H1 (cell line): ENCODE results near the gene ORAI3. TPM values are rescaled to one million over a fixed set of nuclear protein-coding genes. Genes with fewer than 3 reads are reported as not detected.

Experiments used
- BACH1 ChIP-seq: IDR thresholded peaks from 2 replicates; pipeline ENCODE4 v1.6.1; 2012; ENCODE audit warnings: low read length, improper control_type of control experiment
- BRCA1 ChIP-seq: IDR thresholded peaks from 2 replicates; pipeline ENCODE4 v1.6.1; 2012; ENCODE audit warnings: low read depth, low read length, improper control_type of control experiment
- JUND ChIP-seq: IDR thresholded peaks from 2 replicates; pipeline ENCODE4 v1.6.1; 2011; ENCODE audit warnings: mild to moderate bottlenecking, improper control_type of control experiment, low read length
- KDM1A ChIP-seq: fragments of 200-600, 300-600 bp; sonication (generic); IDR thresholded peaks from 2 replicates; pipeline ENCODE4 v1.7.1; 2016; ENCODE audit warnings: mild to moderate bottlenecking, low read length, borderline replicate concordance
- RAD21 ChIP-seq, 2 experiments: IDR thresholded peaks in 1 of 2; conservative IDR thresholded peaks in 1 of 2; 2 replicates each; pipeline ENCODE4 v1.6.1; 2011; ENCODE audit warnings: low read depth in 2 of 2, low read length in 2 of 2, improper control_type of control experiment in 1 of 2, inconsistent platforms in 1 of 2, mild to moderate bottlenecking in 1 of 2, moderate library complexity in 1 of 2
- TBP ChIP-seq: IDR thresholded peaks from 2 replicates; pipeline ENCODE4 v1.6.1; 2011; ENCODE audit warnings: low read depth, low read length, improper control_type of control experiment
- YY1 ChIP-seq: IDR thresholded peaks from 2 replicates; pipeline ENCODE4 v1.6.1; 2011; ENCODE audit warnings: low read depth, mild to moderate bottlenecking, low read length
- polyA plus RNA-seq, 7 experiments: library from polyadenylated mRNA; depleted of rRNA in 3 of 7; stranded (reverse) in 5 of 7; unstranded in 2 of 7; fragments of >200 nt in 5 of 7; fragments of 200-250 nt in 2 of 7; gene quantifications; 1 replicate in 5 of 7; 2 replicates in 1 of 7; 4 replicates in 1 of 7; pipeline versions ENCODE4 v1.2.1 to v1.2.3, GENCODE V29; 2011 to 2013; ENCODE audit warnings: missing spikeins in 2 of 7, mixed read lengths in 2 of 7
- total RNA-seq: library from RNA; stranded (reverse); fragmentation: NEBNext Ultra II Directional; extraction: Animal tissue kit (Norgen Biotek cat#: 25700); gene quantifications from 2 replicates; pipeline ENCODE4 v1.2.1, GENCODE V29; 2021

Gene ORAI3
- total and polyA plus RNA-seq, 2 of the 8 experiments (the other 6 are each of a cell fraction or from before 2014, with no cell fraction given), result 8.7 to 24.5 TPM

GRCh38 chr16:30986129-30986991, 37.5 kb downstream of the ORAI3 start (continued):
- TF ChIP-seq JUND, result no peak
- TF ChIP-seq TBP, result no peak
- TF ChIP-seq YY1, result no peak
- no peak for TF ChIP-seq KDM1A
- TF ChIP-seq BRCA1, result no peak
- no peak; a peak in 1 of 4 replicates for TF ChIP-seq RAD21 (IDR thresholded peaks at IDR 0.05 in 1 of 2, conservative IDR thresholded peaks at IDR 0.05 in 1 of 2; ENCODE audit: low read depth in 2 of 2, low read length in 2 of 2)
- TF ChIP-seq BACH1, result no peak
